ENCODE results near the gene MLST8.
A peak's percentile ranks its signal among the peaks of the same experiment; 100 is the strongest.

The MLST8 gene

DNA sequence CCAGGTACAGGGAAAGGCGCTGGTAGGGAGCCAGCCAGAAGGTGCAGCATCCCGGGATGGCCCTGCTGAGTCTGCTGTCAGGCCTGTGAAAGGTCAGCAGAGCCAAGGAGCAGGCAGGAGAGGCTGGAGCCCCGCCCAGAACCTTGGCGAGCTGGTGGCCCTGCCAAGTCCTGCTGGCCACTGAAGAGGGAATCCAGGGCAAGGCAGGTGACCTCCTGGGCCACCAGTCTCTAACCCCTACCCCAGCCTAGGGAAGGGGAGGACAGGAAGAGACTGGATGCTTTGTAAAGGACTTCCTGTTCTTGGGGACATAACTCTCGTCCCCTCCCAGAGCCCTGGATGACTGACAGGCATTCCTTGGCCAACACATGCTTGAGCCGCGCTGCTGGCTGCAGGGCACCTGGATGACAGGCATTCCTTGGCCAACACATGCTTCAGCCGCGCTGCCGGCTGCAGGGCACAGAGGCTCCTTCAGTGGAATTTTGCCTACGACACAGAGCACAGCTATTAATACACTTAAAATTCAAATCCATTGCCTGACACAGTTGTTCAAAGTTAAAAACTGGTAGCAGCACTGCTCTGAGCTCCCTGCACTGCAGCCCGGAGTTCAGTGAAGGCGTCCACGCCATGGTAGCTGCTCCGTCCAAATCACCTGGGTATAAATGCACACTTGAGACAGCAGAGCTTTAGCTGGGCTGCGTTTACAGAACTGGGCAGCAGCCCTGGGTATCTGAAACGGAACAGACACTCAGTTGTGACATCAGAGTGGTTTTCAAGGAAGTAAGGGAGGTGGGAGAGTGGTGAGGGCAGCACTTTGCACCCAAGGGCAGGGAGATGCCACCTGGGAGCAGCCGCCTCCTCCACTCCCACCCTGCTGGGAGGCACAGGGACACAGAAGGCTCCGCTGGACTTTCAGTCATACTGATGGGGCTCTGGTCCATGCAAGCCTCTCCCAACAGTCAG, 7.4 kb downstream of the MLST8 start:
- Histone ChIP-seq H3K27me3 (ENCODE audit: control insufficient read depth, insufficient read depth, low read length) (no peaks in the 10 kb centered on the region), H3K9me3 (ENCODE audit: control insufficient read depth, low read depth, low read length) (no peaks in the 10 kb centered on the region), H3K36me3 (ENCODE audit: control insufficient read depth, low read depth, low read length) (peaks cover 28% of the 10 kb centered on the region), H3K9ac (ENCODE audit: low read length) (no peak overlapping the region), H3K27ac (ENCODE audit: low read length) (no peak overlapping the region), H3K4me1 (ENCODE audit: control insufficient read depth, low read depth, low read length) (peaks cover 4% of the 10 kb centered on the region), H3K4me3 (ENCODE audit: low read length) (peak overlapping the region; percentile 64)

DNA sequence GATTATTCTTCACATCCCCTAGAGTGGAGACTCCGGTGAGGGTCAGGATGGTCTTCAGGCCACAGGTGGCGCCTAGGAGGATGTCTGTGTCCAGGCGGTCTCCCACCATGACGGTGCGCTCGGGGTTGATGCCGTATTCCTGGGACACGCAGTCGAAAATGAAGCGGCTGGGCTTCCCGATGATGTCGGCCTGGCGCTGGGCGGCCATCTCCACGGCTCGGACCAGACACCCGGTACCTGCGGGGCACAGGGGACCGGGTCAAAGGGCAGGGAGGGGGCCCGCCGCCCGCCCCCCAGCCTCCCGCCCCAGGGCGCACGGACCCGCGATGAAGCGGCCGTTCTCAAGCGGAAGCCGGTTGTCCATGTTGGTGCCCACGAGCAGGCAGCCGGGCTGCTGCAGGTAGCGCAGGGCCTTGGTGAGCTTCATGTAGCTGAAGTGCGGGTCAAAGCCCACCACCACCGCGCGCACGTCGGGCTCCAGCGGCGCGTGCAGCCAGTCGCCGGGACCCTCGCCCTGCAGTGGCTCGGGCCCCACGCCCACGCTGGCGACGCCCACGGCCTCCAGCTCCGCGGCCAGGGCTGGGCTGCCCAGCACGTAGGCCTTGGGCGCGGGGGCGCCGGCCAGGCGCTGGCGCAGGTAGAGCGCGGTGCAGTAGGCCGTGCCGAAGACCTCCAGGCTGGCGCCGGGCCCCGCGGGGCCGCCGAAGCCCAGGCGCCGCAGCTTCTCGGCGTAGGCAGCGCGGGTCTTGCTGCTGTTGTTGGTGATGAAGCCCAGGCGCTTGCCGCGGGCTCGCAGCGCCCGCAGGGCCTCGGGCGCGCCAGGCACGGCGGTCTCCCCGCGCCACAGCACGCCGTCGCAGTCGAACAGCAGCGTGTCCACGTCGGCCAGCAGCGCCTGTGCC, 8.8 kb downstream of the MLST8 start:
- Histone ChIP-seq H3K27ac (ENCODE audit: low read length) (no peak overlapping the region), H3K4me3 (ENCODE audit: low read length) (peak overlapping the region; percentile 74), H3K36me3 (ENCODE audit: control insufficient read depth, low read depth, low read length) (peaks cover 15% of the 10 kb centered on the region), H3K9me3 (ENCODE audit: control insufficient read depth, low read depth, low read length) (no peaks in the 10 kb centered on the region), H3K27me3 (ENCODE audit: control insufficient read depth, insufficient read depth, low read length) (no peaks in the 10 kb centered on the region), H3K4me1 (ENCODE audit: control insufficient read depth, low read depth, low read length) (peaks cover 4% of the 10 kb centered on the region), H3K9ac (ENCODE audit: low read length) (peak overlapping the region; percentile 77)

DNA sequence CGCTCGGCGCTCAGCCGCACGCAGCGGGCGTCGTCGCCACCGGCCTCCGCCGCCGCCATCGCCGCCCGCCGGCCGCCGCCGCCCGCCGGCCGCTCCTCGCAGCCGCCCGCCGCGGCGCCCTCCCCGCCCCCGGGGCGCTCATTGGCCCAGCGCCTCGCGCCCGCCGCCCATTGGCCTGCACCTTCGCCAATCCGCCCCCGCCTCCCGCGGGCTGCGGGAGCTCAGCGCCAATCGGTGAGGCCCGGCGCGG, 9.4 kb downstream of the MLST8 start, which contains the start of gene PGP:
Gene PGP, minus strand, starts transcription at position 122 of the 250 bp plus-strand sequence. Its CDS starts 63 bp downstream, at position 59.
- H3K27me3 ChIP-seq (ENCODE audit: control insufficient read depth, insufficient read depth, low read length): no peaks in the 10 kb centered on the region
- H3K9ac ChIP-seq (ENCODE audit: low read length): peak within 1 kb of the TSS; percentile 92
- peak within 1 kb of the TSS; percentile 89 for H3K4me3 ChIP-seq (ENCODE audit: low read length)
- peaks cover 9% of the 10 kb centered on the region for H3K36me3 ChIP-seq (ENCODE audit: control insufficient read depth, low read depth, low read length)
- no peaks in the 10 kb centered on the region for H3K9me3 ChIP-seq (ENCODE audit: control insufficient read depth, low read depth, low read length)
- peak within 1 kb of the TSS; percentile 96 for H3K27ac ChIP-seq (ENCODE audit: low read length)
- peaks cover 4% of the 10 kb centered on the region for H3K4me1 ChIP-seq (ENCODE audit: control insufficient read depth, low read depth, low read length)

DNA sequence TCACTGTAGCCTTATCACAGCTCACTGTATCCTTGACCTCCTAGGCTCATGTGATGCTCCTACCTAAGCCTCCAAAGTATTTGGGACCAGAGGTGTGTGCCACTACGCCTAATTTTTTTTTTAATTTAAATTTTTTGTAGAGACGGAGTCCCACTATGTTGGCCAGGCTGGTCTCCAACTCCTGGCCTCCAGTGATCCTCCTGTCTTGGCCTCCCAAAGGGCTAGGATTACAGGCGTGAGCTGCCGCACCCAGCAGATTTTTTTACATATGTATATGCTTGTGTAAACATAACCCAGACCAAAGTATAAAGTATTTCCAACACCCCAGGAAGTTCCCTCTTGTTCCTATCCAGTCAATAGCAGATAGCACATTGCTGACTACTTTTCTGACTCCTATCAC, 11.1 kb downstream of the MLST8 start:
- Histone ChIP-seq H3K4me1 (ENCODE audit: control insufficient read depth, low read depth, low read length) (peaks cover 4% of the 10 kb centered on the region), H3K9ac (ENCODE audit: low read length) (no peak overlapping the region), H3K4me3 (ENCODE audit: low read length) (peak overlapping the region; percentile 24), H3K9me3 (ENCODE audit: control insufficient read depth, low read depth, low read length) (no peaks in the 10 kb centered on the region), H3K27me3 (ENCODE audit: control insufficient read depth, insufficient read depth, low read length) (no peaks in the 10 kb centered on the region), H3K27ac (ENCODE audit: low read length) (no peak overlapping the region), H3K36me3 (ENCODE audit: control insufficient read depth, low read depth, low read length) (peaks cover 9% of the 10 kb centered on the region)

DNA sequence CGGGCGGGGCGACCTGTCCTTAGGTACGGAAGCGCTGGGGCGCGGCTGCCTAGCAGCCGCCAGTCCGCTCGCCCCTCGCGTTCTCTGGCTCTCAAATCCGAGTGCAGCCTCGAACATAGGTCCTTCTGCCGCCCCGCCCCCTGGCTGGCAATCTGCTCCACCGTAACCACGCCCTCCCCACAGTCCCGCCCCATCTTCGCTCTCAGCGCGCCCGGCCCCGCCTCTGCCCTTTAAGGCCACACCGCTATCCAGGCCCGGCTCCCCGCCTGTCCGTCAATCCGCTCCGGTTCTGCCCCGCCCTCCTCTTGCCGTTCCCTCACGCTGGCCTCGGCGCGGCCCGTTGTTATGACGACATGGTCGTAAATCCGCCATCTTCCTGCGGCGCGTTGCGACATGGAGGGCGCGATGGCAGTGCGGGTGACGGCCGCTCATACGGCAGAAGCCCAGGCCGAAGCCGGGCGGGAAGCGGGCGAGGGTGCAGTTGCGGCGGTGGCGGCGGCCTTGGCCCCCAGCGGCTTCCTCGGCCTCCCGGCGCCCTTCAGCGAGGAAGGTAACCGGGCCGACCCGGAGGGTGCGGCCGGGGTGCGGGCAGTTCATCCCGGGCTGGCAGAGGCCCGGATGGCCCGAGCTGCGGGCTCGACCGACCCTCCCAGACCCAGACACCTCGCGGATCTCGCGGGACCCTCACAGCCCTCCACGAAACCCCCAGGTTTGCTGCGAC, 18.1 kb downstream of the MLST8 start, which contains the start of gene E4F1:
Gene E4F1, plus strand, starts transcription at position 371 of the 721 bp plus-strand sequence. Its CDS starts 23 bp downstream, at position 394.
- peak within 1 kb of the TSS; percentile 85 for H3K9ac ChIP-seq (ENCODE audit: low read length)
- peak within 1 kb of the TSS; percentile 52 for H3K27ac ChIP-seq (ENCODE audit: low read length)
- no peaks in the 10 kb centered on the region for H3K4me1 ChIP-seq (ENCODE audit: control insufficient read depth, low read depth, low read length)
- H3K36me3 ChIP-seq (ENCODE audit: control insufficient read depth, low read depth, low read length): no peaks in the 10 kb centered on the region
- peak within 1 kb of the TSS; percentile 73 for H3K4me3 ChIP-seq (ENCODE audit: low read length)
- H3K27me3 ChIP-seq (ENCODE audit: control insufficient read depth, insufficient read depth, low read length): no peaks in the 10 kb centered on the region
- H3K9me3 ChIP-seq (ENCODE audit: control insufficient read depth, low read depth, low read length): no peaks in the 10 kb centered on the region

DNA sequence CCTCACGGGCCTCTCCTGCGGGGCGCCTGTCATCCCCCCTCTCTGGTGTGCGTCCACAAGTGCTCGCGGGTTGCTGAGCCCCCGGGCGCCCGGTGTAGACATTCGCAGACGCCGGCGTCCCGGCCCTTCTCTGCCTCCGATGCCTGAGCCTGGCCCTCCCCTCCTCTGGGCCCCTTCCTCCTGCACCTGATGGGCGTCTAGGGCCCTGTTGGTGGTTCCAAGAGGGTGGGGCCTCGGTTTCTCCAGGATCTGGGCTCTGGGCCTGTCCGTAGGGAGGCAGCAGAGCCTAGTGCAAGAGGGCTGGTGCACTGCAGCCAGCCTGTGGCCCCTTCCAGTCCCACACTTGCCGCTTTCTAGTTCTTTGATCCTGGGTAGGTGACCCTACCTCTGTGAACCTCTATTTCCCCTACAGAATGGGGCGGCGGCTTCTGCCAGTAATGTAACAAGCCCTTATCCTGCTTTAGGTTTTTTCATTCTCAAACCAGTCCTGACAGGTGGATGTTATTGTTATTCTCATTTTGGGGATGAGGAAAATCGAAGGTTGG, 18.8 kb downstream of the MLST8 start:
- H3K4me3 ChIP-seq (ENCODE audit: low read length): peak overlapping the region; percentile 73
- H3K27me3 ChIP-seq (ENCODE audit: control insufficient read depth, insufficient read depth, low read length): no peaks in the 10 kb centered on the region
- H3K4me1 ChIP-seq (ENCODE audit: control insufficient read depth, low read depth, low read length): no peaks in the 10 kb centered on the region
- peak overlapping the region; percentile 52 for H3K27ac ChIP-seq (ENCODE audit: low read length)
- H3K36me3 ChIP-seq (ENCODE audit: control insufficient read depth, low read depth, low read length): peaks cover 6% of the 10 kb centered on the region
- H3K9ac ChIP-seq (ENCODE audit: low read length): peak overlapping the region; percentile 85
- no peaks in the 10 kb centered on the region for H3K9me3 ChIP-seq (ENCODE audit: control insufficient read depth, low read depth, low read length)

DNA sequence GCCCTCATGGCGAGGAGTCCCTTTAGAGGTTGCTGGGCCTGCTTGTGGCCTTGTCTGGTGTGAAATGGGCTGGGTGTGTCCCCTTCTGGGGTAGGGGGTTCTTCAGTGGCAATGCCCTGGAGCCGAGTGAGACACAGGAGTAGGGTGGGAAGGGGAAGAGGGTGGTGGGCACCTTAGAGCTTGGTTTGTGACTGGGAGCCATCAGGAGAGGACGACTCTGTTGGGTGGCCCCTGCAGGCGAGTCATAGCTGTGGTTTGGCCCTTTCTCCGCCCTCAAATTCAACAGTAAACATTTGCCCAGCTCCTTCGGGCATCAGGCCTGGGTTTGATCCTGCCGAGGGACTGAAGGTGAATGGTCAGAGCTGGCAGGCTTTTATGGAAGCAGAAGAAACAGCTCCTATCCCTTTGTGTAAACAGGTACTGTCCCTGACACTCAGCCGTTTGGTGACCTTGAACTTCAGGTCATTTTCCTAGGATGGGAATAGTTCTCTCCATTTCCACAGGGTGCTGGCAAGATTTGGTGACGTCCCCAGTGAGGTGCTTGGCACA, 21.1 kb downstream of the MLST8 start:
- no peaks in the 10 kb centered on the region for H3K27me3 ChIP-seq (ENCODE audit: control insufficient read depth, insufficient read depth, low read length)
- no peak overlapping the region for H3K9ac ChIP-seq (ENCODE audit: low read length)
- no peak overlapping the region for H3K27ac ChIP-seq (ENCODE audit: low read length)
- no peaks in the 10 kb centered on the region for H3K9me3 ChIP-seq (ENCODE audit: control insufficient read depth, low read depth, low read length)
- H3K36me3 ChIP-seq (ENCODE audit: control insufficient read depth, low read depth, low read length): peaks cover 15% of the 10 kb centered on the region
- H3K4me1 ChIP-seq (ENCODE audit: control insufficient read depth, low read depth, low read length): no peaks in the 10 kb centered on the region
- H3K4me3 ChIP-seq (ENCODE audit: low read length): no peak overlapping the region

DNA sequence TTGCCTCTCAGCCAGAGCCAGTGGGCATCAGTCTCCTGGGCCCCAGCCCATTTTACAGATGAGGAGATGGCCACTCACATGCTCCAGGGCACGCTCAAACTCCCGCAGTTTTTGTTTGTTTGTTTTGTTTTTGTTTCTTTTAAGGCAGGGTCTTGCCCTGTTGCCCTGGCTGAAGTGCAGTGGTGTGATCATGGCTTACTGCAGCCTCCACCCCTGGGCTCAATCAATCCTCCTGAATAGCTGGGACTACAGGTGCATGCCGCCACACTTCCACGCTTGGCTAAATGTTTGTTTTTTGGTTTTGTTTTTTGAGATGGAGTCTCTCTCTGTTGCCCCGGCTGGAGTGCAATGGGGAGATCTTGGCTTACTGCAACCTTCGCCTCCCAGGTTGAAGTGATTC, 21.7 kb downstream of the MLST8 start:
- no peaks in the 10 kb centered on the region for H3K4me1 ChIP-seq (ENCODE audit: control insufficient read depth, low read depth, low read length)
- H3K36me3 ChIP-seq (ENCODE audit: control insufficient read depth, low read depth, low read length): peaks cover 21% of the 10 kb centered on the region
- H3K27ac ChIP-seq (ENCODE audit: low read length): no peak overlapping the region
- H3K27me3 ChIP-seq (ENCODE audit: control insufficient read depth, insufficient read depth, low read length): no peaks in the 10 kb centered on the region
- H3K4me3 ChIP-seq (ENCODE audit: low read length): no peak overlapping the region
- no peaks in the 10 kb centered on the region for H3K9me3 ChIP-seq (ENCODE audit: control insufficient read depth, low read depth, low read length)
- H3K9ac ChIP-seq (ENCODE audit: low read length): no peak overlapping the region

DNA sequence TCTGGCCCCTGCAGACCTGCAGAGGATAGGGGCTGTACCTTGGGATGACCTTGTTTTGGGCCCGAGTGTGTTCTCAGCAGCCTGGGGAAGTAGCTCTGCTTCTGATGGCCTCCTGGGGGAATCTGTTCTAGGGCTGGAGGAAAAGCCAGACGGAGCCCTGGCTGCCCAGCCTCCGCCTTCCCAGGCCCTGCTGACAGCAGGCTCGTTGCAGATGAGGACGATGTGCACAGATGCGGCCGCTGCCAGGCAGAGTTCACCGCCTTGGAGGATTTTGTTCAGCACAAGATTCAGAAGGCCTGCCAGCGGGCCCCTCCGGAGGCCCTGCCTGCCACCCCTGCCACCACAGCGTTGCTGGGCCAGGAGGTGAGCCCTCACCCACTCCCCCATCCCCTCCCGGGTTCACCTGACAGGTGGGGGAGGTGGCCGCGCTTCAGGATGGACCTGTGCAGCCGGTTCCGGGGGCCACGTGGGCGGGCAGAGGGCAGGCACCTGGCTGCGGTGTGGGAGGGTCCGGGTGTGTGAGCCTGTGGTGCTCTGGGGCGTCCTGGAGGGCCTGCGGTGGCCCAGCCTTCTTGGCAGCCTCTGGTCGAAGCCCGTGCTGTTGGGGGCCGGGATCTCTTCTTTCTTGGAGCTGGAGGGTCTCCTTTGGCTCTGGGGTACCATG, 23.0 kb downstream of the MLST8 start:
- H3K9ac ChIP-seq (ENCODE audit: low read length): no peak overlapping the region
- H3K4me3 ChIP-seq (ENCODE audit: low read length): no peak overlapping the region
- H3K27ac ChIP-seq (ENCODE audit: low read length): no peak overlapping the region
- H3K9me3 ChIP-seq (ENCODE audit: control insufficient read depth, low read depth, low read length): no peaks in the 10 kb centered on the region
- peaks cover 31% of the 10 kb centered on the region for H3K36me3 ChIP-seq (ENCODE audit: control insufficient read depth, low read depth, low read length)
- H3K27me3 ChIP-seq (ENCODE audit: control insufficient read depth, insufficient read depth, low read length): no peaks in the 10 kb centered on the region
- H3K4me1 ChIP-seq (ENCODE audit: control insufficient read depth, low read depth, low read length): no peaks in the 10 kb centered on the region

DNA sequence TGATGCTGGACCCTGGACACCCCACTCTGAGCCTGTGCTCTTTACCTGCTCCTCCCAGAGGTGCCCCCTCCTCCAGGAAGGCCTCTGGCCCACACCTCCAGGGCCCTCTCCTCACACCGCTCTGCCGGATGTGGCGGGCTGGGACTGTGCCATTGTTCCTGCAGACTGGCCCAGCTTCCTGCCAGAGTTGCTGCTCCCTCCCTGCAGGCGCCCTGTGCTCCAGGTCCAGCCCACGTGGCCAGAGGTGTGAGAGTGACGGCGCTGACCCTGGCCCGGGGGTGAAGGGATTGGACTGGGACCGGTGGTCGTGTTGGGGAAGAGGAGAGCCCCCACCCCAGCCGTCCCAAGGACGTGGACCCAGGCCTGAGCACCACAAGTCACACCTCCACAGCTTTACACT, 23.8 kb downstream of the MLST8 start:
- Histone ChIP-seq H3K27ac (ENCODE audit: low read length) (no peak overlapping the region), H3K9ac (ENCODE audit: low read length) (no peak overlapping the region), H3K9me3 (ENCODE audit: control insufficient read depth, low read depth, low read length) (no peaks in the 10 kb centered on the region), H3K36me3 (ENCODE audit: control insufficient read depth, low read depth, low read length) (peaks cover 31% of the 10 kb centered on the region), H3K27me3 (ENCODE audit: control insufficient read depth, insufficient read depth, low read length) (no peaks in the 10 kb centered on the region), H3K4me3 (ENCODE audit: low read length) (no peak overlapping the region), H3K4me1 (ENCODE audit: control insufficient read depth, low read depth, low read length) (no peaks in the 10 kb centered on the region)

Measured in iPS-18a (cell line).